GM23338 (cell line): ENCODE measurements around the gene PHLPP2. TPM values are rescaled to one million over a fixed set of nuclear protein-coding genes. Genes with fewer than 3 reads are reported as not detected.

Experiments used
- ATAC-seq: fragments of 200-7000 bp; cut with Tn5 transposase; 3 replicates; pipeline ENCODE4 v1.9.1; 2020
- DNase-seq: peaks from one replicate; pipeline ENCODE4 v3.0.0-alpha.2; 2015; ENCODE audit warnings: low spot score
- H2AFZ ChIP-seq: fragments of 200-600 bp; sonication (generic); 2 replicates; pipeline ENCODE4 v1.8.0; 2016; ENCODE audit warnings: antibody characterized with exemption, mild to moderate bottlenecking, moderate library complexity
- H3F3A ChIP-seq: fragments of 200-600 bp; sonication (generic); replicated peaks from 2 replicates; pipeline ENCODE4 v1.8.0; 2017; ENCODE audit warnings: antibody characterized with exemption, mixed run types, low read depth
- H3K27ac ChIP-seq: fragments of 200-600 bp; sonication (generic); 2 replicates; pipeline ENCODE4 v1.6.1; 2016; ENCODE audit warnings: low read depth
- H3K27me3 ChIP-seq: fragments of 200-600 bp; sonication (generic); 2 replicates; pipeline ENCODE4 v1.8.0; 2016; ENCODE audit warnings: mild to moderate bottlenecking, mixed run types, moderate library complexity; ENCODE audit not compliant: insufficient read depth
- H3K36me3 ChIP-seq: fragments of 200-600 bp; sonication (generic); 2 replicates; pipeline ENCODE4 v1.8.0; 2016; ENCODE audit warnings: mild to moderate bottlenecking; ENCODE audit not compliant: insufficient read depth
- H3K4me1 ChIP-seq: fragments of 200-600 bp; sonication (generic); 2 replicates; pipeline ENCODE4 v1.8.0; 2016; ENCODE audit warnings: mild to moderate bottlenecking, moderate library complexity; ENCODE audit not compliant: insufficient read depth
- H3K4me2 ChIP-seq: fragments of 200-600 bp; sonication (generic); 2 replicates; pipeline ENCODE4 v1.7.1; 2017; ENCODE audit warnings: mixed run types
- H3K4me3 ChIP-seq: fragments of 200-600 bp; sonication (generic); 2 replicates; pipeline ENCODE4 v1.6.1; 2016; ENCODE audit warnings: mixed run types
- H3K79me2 ChIP-seq: fragments of 200-600 bp; sonication (generic); replicated peaks from 2 replicates; pipeline ENCODE4 v1.8.0; 2017; ENCODE audit warnings: mild to moderate bottlenecking; ENCODE audit not compliant: insufficient read depth
- H3K9me2 ChIP-seq: fragments of 200-600 bp; sonication (generic); 2 replicates; pipeline ENCODE4 v1.8.0; 2017; ENCODE audit not compliant: insufficient read depth
- H4K20me1 ChIP-seq: fragments of 200-600 bp; sonication (generic); replicated peaks from 2 replicates; pipeline ENCODE4 v1.8.0; 2017; ENCODE audit warnings: mild to moderate bottlenecking; ENCODE audit not compliant: insufficient read depth
- H3K27ac Mint-ChIP-seq: 2 replicates; pipeline ENCODE4 v1.8.0; 2020; ENCODE audit warnings: inconsistent platforms, mild to moderate bottlenecking, moderate library complexity, mixed read lengths
- H3K27me3 Mint-ChIP-seq: 3 replicates; pipeline ENCODE4 v1.8.0; 2022; ENCODE audit warnings: low read depth, mild to moderate bottlenecking, moderate library complexity, mixed read lengths, inconsistent platforms; ENCODE audit not compliant: insufficient read depth, poor library complexity
- H3K36me3 Mint-ChIP-seq: 3 replicates; pipeline ENCODE4 v1.8.0; 2021; ENCODE audit warnings: low read depth, mild to moderate bottlenecking, inconsistent platforms, moderate library complexity, mixed read lengths
- H3K4me1 Mint-ChIP-seq: 3 replicates; pipeline ENCODE4 v1.8.0; 2020; ENCODE audit warnings: mild to moderate bottlenecking, inconsistent platforms, mixed read lengths
- H3K4me3 Mint-ChIP-seq: 3 replicates; pipeline ENCODE4 v1.8.0; 2021; ENCODE audit warnings: moderate library complexity, mild to moderate bottlenecking, inconsistent platforms, mixed read lengths
- H3K9me3 Mint-ChIP-seq: 3 replicates; pipeline ENCODE4 v1.8.0; 2020; ENCODE audit warnings: moderate library complexity, mild to moderate bottlenecking, inconsistent platforms, mixed read lengths
- CREB1 ChIP-seq: fragments of 250-450 bp; sonication (Bioruptor Pico); IDR thresholded peaks from 2 replicates; pipeline ENCODE4 v1.5.0; 2020; ENCODE audit warnings: low read depth, mild to moderate bottlenecking, moderate library complexity
- ETS1 ChIP-seq: IDR thresholded peaks from 2 replicates; pipeline ENCODE4 v1.6.1; 2016; ENCODE audit warnings: antibody characterized with exemption
- EZH2 ChIP-seq: fragments of 200-600 bp; sonication (generic); IDR thresholded peaks from one replicate; pipeline ENCODE4 v1.8.0; 2017; ENCODE audit warnings: antibody characterized with exemption, mild to moderate bottlenecking, low read depth; ENCODE audit not compliant: unreplicated experiment
- EZH2phosphoT487 ChIP-seq: fragments of 200-600 bp; sonication (generic); IDR thresholded peaks from one replicate; pipeline ENCODE4 v1.8.1; 2018; ENCODE audit warnings: antibody characterized with exemption; ENCODE audit not compliant: unreplicated experiment
- JUNB ChIP-seq: IDR thresholded peaks from one replicate; pipeline ENCODE4 v1.6.1; 2016; ENCODE audit warnings: antibody characterized with exemption; ENCODE audit not compliant: unreplicated experiment
- NANOG ChIP-seq: IDR thresholded peaks from 2 replicates; pipeline ENCODE4 v1.6.1; 2016; ENCODE audit warnings: antibody characterized with exemption, borderline replicate concordance
- POLR2AphosphoS5 ChIP-seq: IDR thresholded peaks from 2 replicates; pipeline ENCODE4 v1.6.1; 2016; ENCODE audit warnings: antibody characterized with exemption, low read depth
- STAT1 ChIP-seq: IDR thresholded peaks from one replicate; pipeline ENCODE4 v1.6.1; 2016; ENCODE audit warnings: antibody characterized with exemption; ENCODE audit not compliant: unreplicated experiment
- ZNF114 ChIP-seq: fragments of 250-450 bp; sonication (Bioruptor Pico); IDR thresholded peaks from 2 replicates; pipeline ENCODE4 v1.5.0; 2020; ENCODE audit warnings: mild to moderate bottlenecking, moderate library complexity
- ZNF462 ChIP-seq: fragments of 250-450 bp; sonication (Bioruptor Pico); IDR thresholded peaks from 2 replicates; pipeline ENCODE4 v1.5.0; 2020; ENCODE audit warnings: mild to moderate bottlenecking, moderate library complexity
- polyA plus RNA-seq: library from polyadenylated mRNA; unstranded; fragments of >200 nt; fragmentation: Nextera tagmentation; extraction: Ambion mirVana; gene quantifications from 2 replicates; pipeline ENCODE4 v1.2.1, GENCODE V29; 2016
- total RNA-seq: library from RNA; depleted of rRNA; stranded (reverse); fragments of >200 nt; shearing (Covaris generic); gene quantifications from 2 replicates; pipeline ENCODE4 v1.2.3, GENCODE V29; 2014
- TF ChIP-seq, protein P1 (sequence below), 2 experiments: fragments of 200-600 bp in 1 of 2; sonication (generic) in 1 of 2; conservative IDR thresholded peaks; 2 replicates each; pipeline versions ENCODE4 v1.5.1 to v1.6.1; 2016 to 2017; ENCODE audit warnings: antibody characterized with exemption in 2 of 2, low read depth in 2 of 2, mild to moderate bottlenecking in 2 of 2, moderate library complexity in 1 of 2

PHLPP2 gene
- total and polyA plus RNA-seq, 2 experiments from 2014 or later: 4.2 to 20.5 TPM

DNA sequence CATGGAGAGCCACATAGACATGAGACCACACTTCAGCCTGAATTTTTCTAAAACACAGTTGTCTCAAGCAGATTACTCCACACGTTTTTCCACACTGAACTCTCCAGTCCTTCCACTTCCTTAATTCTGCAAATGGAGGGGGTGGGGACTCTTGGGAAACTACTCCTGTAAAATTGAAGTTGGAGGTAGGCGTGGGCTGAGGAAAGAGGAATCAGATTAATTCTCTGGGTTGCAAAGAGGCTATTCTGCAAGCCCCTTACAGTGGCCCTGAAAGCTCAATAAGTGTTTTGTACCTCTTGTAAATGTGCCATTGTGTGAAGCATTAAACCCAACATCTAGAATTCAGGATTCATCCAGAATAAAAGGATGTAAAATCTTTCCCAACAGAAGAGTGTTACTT is 88.9 kb downstream of the PHLPP2 start (continued):
- no peak for TF ChIP-seq ZNF114
- TF ChIP-seq, protein P1, sequence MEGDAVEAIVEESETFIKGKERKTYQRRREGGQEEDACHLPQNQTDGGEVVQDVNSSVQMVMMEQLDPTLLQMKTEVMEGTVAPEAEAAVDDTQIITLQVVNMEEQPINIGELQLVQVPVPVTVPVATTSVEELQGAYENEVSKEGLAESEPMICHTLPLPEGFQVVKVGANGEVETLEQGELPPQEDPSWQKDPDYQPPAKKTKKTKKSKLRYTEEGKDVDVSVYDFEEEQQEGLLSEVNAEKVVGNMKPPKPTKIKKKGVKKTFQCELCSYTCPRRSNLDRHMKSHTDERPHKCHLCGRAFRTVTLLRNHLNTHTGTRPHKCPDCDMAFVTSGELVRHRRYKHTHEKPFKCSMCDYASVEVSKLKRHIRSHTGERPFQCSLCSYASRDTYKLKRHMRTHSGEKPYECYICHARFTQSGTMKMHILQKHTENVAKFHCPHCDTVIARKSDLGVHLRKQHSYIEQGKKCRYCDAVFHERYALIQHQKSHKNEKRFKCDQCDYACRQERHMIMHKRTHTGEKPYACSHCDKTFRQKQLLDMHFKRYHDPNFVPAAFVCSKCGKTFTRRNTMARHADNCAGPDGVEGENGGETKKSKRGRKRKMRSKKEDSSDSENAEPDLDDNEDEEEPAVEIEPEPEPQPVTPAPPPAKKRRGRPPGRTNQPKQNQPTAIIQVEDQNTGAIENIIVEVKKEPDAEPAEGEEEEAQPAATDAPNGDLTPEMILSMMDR (conservative IDR thresholded peaks at IDR 0.05; ENCODE audit: low read depth in 2 of 2): no peak

DNA sequence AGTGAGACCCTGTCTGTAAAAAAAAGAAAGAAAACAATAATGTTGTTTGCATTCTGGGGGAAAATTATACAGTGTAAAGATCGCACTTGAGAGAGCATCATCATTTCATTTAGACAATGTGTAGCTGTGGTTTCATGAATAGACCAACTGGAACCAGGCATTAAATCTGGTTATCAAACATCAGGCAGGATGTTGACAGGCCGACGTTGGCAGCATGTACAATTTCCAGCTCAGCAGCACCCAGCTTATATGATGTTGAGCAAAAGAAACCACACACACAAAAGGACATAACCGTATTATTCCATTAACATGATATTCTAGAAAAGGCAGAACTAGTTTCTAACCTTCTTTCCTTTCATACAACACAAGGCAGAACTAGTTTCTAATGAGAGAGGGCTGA is 92.7 kb downstream of the PHLPP2 start:
- peaks cover 5% of the 10 kb centered on the region; the same call in 1 of the 2 replicates for H4K20me1 ChIP-seq
- no peak for ATAC-seq
- peaks cover 29% of the 10 kb centered on the region for H3K4me1 Mint-ChIP-seq
- no peak overlapping the region for H3K27ac Mint-ChIP-seq
- H3K27me3 ChIP-seq: no peaks in the 10 kb centered on the region
- no peaks in the 10 kb centered on the region for H3K9me3 Mint-ChIP-seq
- H3K4me3 ChIP-seq: no peak overlapping the region
- H3K9me2 ChIP-seq: no peaks in the 10 kb centered on the region
- H3K4me2 ChIP-seq: no peak overlapping the region
- H3K36me3 Mint-ChIP-seq: peaks cover 60% of the 10 kb centered on the region
- H3F3A ChIP-seq: no peaks in the 10 kb centered on the region; the same call in 1 of the 2 replicates
- peaks cover 36% of the 10 kb centered on the region; the same call in 1 of the 2 replicates for H3K36me3 ChIP-seq
- DNase-seq: no peak
- H3K4me3 Mint-ChIP-seq: no peak overlapping the region
- H3K27me3 Mint-ChIP-seq: peaks cover 20% of the 10 kb centered on the region
- no peak overlapping the region for H2AFZ ChIP-seq
- H3K4me1 ChIP-seq: peaks cover 11% of the 10 kb centered on the region
- peaks cover 28% of the 10 kb centered on the region for H3K79me2 ChIP-seq
- H3K27ac ChIP-seq: no peak overlapping the region
- TF ChIP-seq ZNF114 (no peak), NANOG (no peak), ZNF462 (CRISPR knock-in tag) (no peak), CREB1 (no peak), ETS1 (no peak), STAT1 (no peak), EZH2phosphoT487 (no peak), POLR2AphosphoS5 (no peak), JUNB (no peak), EZH2 (no peak)
- TF ChIP-seq, protein P1 (conservative IDR thresholded peaks at IDR 0.05; ENCODE audit: low read depth in 2 of 2): no peak
